Liver (tissue), 9 donors: ENCODE data around the gene INHBB. TPM values are rescaled to one million over a fixed set of nuclear protein-coding genes. Genes with fewer than 3 reads are reported as not detected.

Experiments used
- DNase-seq: peaks from one replicate; pipeline ENCODE4 v3.0.0-alpha.2; 2017; ENCODE audit warnings: low spot score
- H3K27ac ChIP-seq, 2 donors: one replicate each; pipeline ENCODE4 v1.7.0; 2013; ENCODE audit warnings: inconsistent platforms in 2 of 2, low read length in 2 of 2, control low read depth in 1 of 2, low read depth in 1 of 2, mild to moderate bottlenecking in 1 of 2
- H3K27me3 ChIP-seq, 4 donors: one replicate each; pipeline versions ENCODE4 v1.6.1 to v1.7.0; 2013; ENCODE audit warnings: low read length in 3 of 4, inconsistent platforms in 1 of 4, mild to moderate bottlenecking in 1 of 4, moderate library complexity in 1 of 4; ENCODE audit not compliant: control insufficient read depth in 4 of 4, insufficient read depth in 4 of 4
- H3K36me3 ChIP-seq, 4 donors: one replicate each; pipeline versions ENCODE4 v1.6.1 to v1.7.0; 2013; ENCODE audit warnings: low read length in 3 of 4, mild to moderate bottlenecking in 3 of 4, low read depth in 1 of 4, moderate library complexity in 1 of 4; ENCODE audit not compliant: control insufficient read depth in 4 of 4, insufficient read depth in 3 of 4
- H3K4me1 ChIP-seq, 4 donors: one replicate each; pipeline versions ENCODE4 v1.6.1 to v1.7.0; 2013; ENCODE audit warnings: low read length in 3 of 4, mild to moderate bottlenecking in 3 of 4, moderate library complexity in 1 of 4; ENCODE audit not compliant: control insufficient read depth in 4 of 4, insufficient read depth in 4 of 4
- H3K4me3 ChIP-seq, 3 donors: one replicate each; pipeline versions ENCODE4 v1.6.1 to v1.7.0; 2013; ENCODE audit warnings: low read length in 3 of 3, control low read depth in 1 of 3, low read depth in 1 of 3, mild to moderate bottlenecking in 1 of 3
- H3K9ac ChIP-seq, 2 donors: one replicate each; pipeline ENCODE4 v1.7.0; 2013; ENCODE audit warnings: low read length in 2 of 2, mild to moderate bottlenecking in 2 of 2, moderate library complexity in 2 of 2, control low read depth in 1 of 2, low read depth in 1 of 2
- H3K9me3 ChIP-seq, 4 donors: one replicate each; pipeline versions ENCODE4 v1.6.1 to v1.7.0; 2013; ENCODE audit warnings: low read length in 3 of 4; ENCODE audit not compliant: control insufficient read depth in 4 of 4
- ATF3 ChIP-seq: IDR thresholded peaks from 2 replicates; pipeline ENCODE4 v1.6.1; 2016; ENCODE audit warnings: antibody characterized with exemption
- CTCF ChIP-seq: fragments of 150-350 bp; IDR thresholded peaks from 2 replicates; pipeline ENCODE4 v1.5.1; 2017; ENCODE audit warnings: improper control_type of control experiment, low read depth, low read length; ENCODE audit not compliant: missing input control
- EGR1 ChIP-seq, 2 donors: IDR thresholded peaks; 2 replicates each; pipeline ENCODE4 v1.6.1; 2016 to 2018; ENCODE audit warnings: antibody characterized with exemption in 2 of 2, low read depth in 2 of 2
- FOXA1 ChIP-seq: IDR thresholded peaks from 2 replicates; pipeline ENCODE4 v1.6.1; 2016; ENCODE audit warnings: antibody characterized with exemption
- FOXA2 ChIP-seq: IDR thresholded peaks from 2 replicates; pipeline ENCODE4 v1.6.1; 2016; ENCODE audit warnings: antibody characterized with exemption
- GABPA ChIP-seq, 2 donors: IDR thresholded peaks in 1 of 2; conservative IDR thresholded peaks in 1 of 2; 2 replicates each; pipeline ENCODE4 v1.6.1; 2016; ENCODE audit warnings: antibody characterized with exemption in 2 of 2, mild to moderate bottlenecking in 1 of 2, moderate library complexity in 1 of 2
- HNF4A ChIP-seq, 2 donors: conservative IDR thresholded peaks; 2 replicates each; pipeline ENCODE4 v1.6.1; 2016; ENCODE audit warnings: antibody characterized with exemption in 2 of 2, mild to moderate bottlenecking in 2 of 2
- HNF4G ChIP-seq: IDR thresholded peaks from 2 replicates; pipeline ENCODE4 v1.6.1; 2016; ENCODE audit warnings: antibody characterized with exemption
- JUND ChIP-seq, 2 donors: IDR thresholded peaks; 2 replicates each; pipeline ENCODE4 v1.6.1; 2016; ENCODE audit warnings: antibody characterized with exemption in 2 of 2
- MAX ChIP-seq: IDR thresholded peaks from 2 replicates; pipeline ENCODE4 v1.6.1; 2016; ENCODE audit warnings: antibody characterized with exemption
- NR2F2 ChIP-seq: IDR thresholded peaks from 2 replicates; pipeline ENCODE4 v1.6.1; 2016; ENCODE audit warnings: antibody characterized with exemption
- RAD21 ChIP-seq, 2 donors: IDR thresholded peaks; 2 replicates each; pipeline ENCODE4 v1.6.1; 2016; ENCODE audit warnings: antibody characterized with exemption in 2 of 2, mild to moderate bottlenecking in 2 of 2
- REST ChIP-seq: IDR thresholded peaks from 2 replicates; pipeline ENCODE4 v1.6.1; 2016; ENCODE audit warnings: antibody characterized with exemption, mild to moderate bottlenecking
- RXRA ChIP-seq, 2 donors: IDR thresholded peaks; 2 replicates each; pipeline ENCODE4 v1.6.1; 2017 to 2018; ENCODE audit warnings: antibody characterized with exemption in 2 of 2, mild to moderate bottlenecking in 1 of 2
- SP1 ChIP-seq: IDR thresholded peaks from 2 replicates; pipeline ENCODE4 v1.6.1; 2018; ENCODE audit warnings: antibody characterized with exemption, mild to moderate bottlenecking
- TAF1 ChIP-seq: conservative IDR thresholded peaks from 2 replicates; pipeline ENCODE4 v1.6.1; 2016; ENCODE audit warnings: antibody characterized with exemption, mild to moderate bottlenecking
- YY1 ChIP-seq: IDR thresholded peaks from 2 replicates; pipeline ENCODE4 v1.6.1; 2016; ENCODE audit warnings: antibody characterized with exemption, mild to moderate bottlenecking
- ZBTB33 ChIP-seq: IDR thresholded peaks from 2 replicates; pipeline ENCODE4 v1.6.1; 2016; ENCODE audit warnings: antibody characterized with exemption
- WGBS: extraction: QIAGEN DNeasy Blood & Tissue Kit; methylation state at CpG from one replicate; pipeline ENCODE4 v1.1.7; 2013; 5-methylcytosine and 5-hydroxymethylcytosine counted together
- polyA plus RNA-seq, 2 donors: library from polyadenylated mRNA; stranded (reverse) in 1 of 2; unstranded in 1 of 2; fragments of 200-250 nt in 1 of 2; fragments of >200 nt in 1 of 2; fragmentation: Nextera tagmentation in 1 of 2; extraction: Ambion mirVana in 1 of 2; gene quantifications; one replicate each; pipeline versions ENCODE4 v1.2.1 to v1.2.3, GENCODE V29; 2013 to 2015
- total RNA-seq, 2 donors: library from RNA; depleted of rRNA; stranded (reverse); fragments of >200 nt; gene quantifications; one replicate each; pipeline ENCODE4 v1.2.3, GENCODE V29; 2014
- donor health status: healthy.
- donor health status: healthy.
- donor health status: healthy.
- donor health status: healthy.
- donor health status: healthy.

The INHBB gene
- total and polyA plus RNA-seq, 4 donors, result 0.36 to 7.4 (median 2.1) TPM

- H3K27me3 ChIP-seq, result no peaks in the 10 kb centered on the region
- no peak overlapping the region for H3K9ac ChIP-seq
- no peak for TF ChIP-seq SP1
- TF ChIP-seq REST, result no peak
- no peak for TF ChIP-seq HNF4G
- TF ChIP-seq EGR1 (IDR thresholded peaks at IDR 0.05; ENCODE audit: low read depth in 2 of 2), result no peak
- TF ChIP-seq FOXA2, result no peak
- TF ChIP-seq CTCF, result no peak
- no peak for TF ChIP-seq JUND (IDR thresholded peaks at IDR 0.05)
- no peak for TF ChIP-seq YY1
- TF ChIP-seq ZBTB33, result no peak
- no peak for TF ChIP-seq RAD21 (IDR thresholded peaks at IDR 0.05)
- no peak for TF ChIP-seq TAF1
- TF ChIP-seq FOXA1, result no peak
- no peak for TF ChIP-seq MAX
- TF ChIP-seq GABPA (IDR thresholded peaks at IDR 0.05 in 1 of 2, conservative IDR thresholded peaks at IDR 0.05 in 1 of 2), result no peak
- no peak for TF ChIP-seq NR2F2
- TF ChIP-seq ATF3, result no peak
- TF ChIP-seq HNF4A (conservative IDR thresholded peaks at IDR 0.05), result no peak
- TF ChIP-seq RXRA (IDR thresholded peaks at IDR 0.05), result no peak
- no peak for DNase-seq
- no peak overlapping the region for H3K27ac ChIP-seq
- no peaks in the 10 kb centered on the region for H3K4me1 ChIP-seq
- H3K4me3 ChIP-seq, result no peak overlapping the region
- H3K9me3 ChIP-seq, result no peaks in the 10 kb centered on the region
- WGBS, result 71% methylated on average over 22 of the region's 22 CpGs
- no peaks in the 10 kb centered on the region for H3K36me3 ChIP-seq
Measured at GRCh38 chr2:120398996-120399888, 53.3 kb downstream of the INHBB start.
